Vagina (tissue), 2 donors: ENCODE results near the gene TVP23C. TPM values are rescaled to one million over a fixed set of nuclear protein-coding genes. Genes with fewer than 3 reads are reported as not detected.

Experiments
- DNase-seq, 2 donors: peaks; one replicate each; pipeline ENCODE4 v3.0.0-alpha.2; 2017; ENCODE audit errors: extremely low spot score in 2 of 2
- H3K27ac ChIP-seq: fragments of 200-600 bp; sonication (generic); one replicate; pipeline ENCODE4 v1.5.1; 2019
- H3K27me3 ChIP-seq: fragments of 200-600 bp; sonication (generic); one replicate; pipeline ENCODE4 v1.5.1; 2019
- H3K36me3 ChIP-seq, 2 donors: fragments of 200-600 bp; sonication (generic); one replicate each; pipeline ENCODE4 v1.5.1; 2017 to 2019
- H3K4me1 ChIP-seq: fragments of 200-600 bp; sonication (generic); one replicate; pipeline ENCODE4 v1.5.1; 2019
- H3K4me3 ChIP-seq, 2 donors: fragments of 200-600 bp; sonication (generic); 1 replicate in 1 of 2; 2 replicates in 1 of 2; pipeline ENCODE4 v1.5.1; 2016 to 2019
- H3K9me3 ChIP-seq: fragments of 200-600 bp; sonication (generic); one replicate; pipeline ENCODE4 v1.5.1; 2019
- POLR2A ChIP-seq, 2 donors: fragments of 450-650 bp; IDR thresholded peaks; one replicate each; pipeline ENCODE4 v1.6.1; 2017; ENCODE audit warnings: antibody characterized with exemption in 2 of 2, mild to moderate bottlenecking in 2 of 2, moderate library complexity in 2 of 2
- POLR2AphosphoS5 ChIP-seq, 2 donors: sonication (generic); formaldehyde crosslinking; IDR thresholded peaks; one replicate each; pipeline ENCODE4 v1.9.0; 2017; ENCODE audit warnings: antibody characterized with exemption in 2 of 2, mild to moderate bottlenecking in 2 of 2, low read depth in 1 of 2; ENCODE audit not compliant: insufficient read depth in 1 of 2
- intact Hi-C: fragments of 100-400 bp; cut with DNase I; formaldehyde crosslinking; loops from one replicate; pipeline ENCODE4 v1.15.1; 2023
- total RNA-seq: library from RNA; depleted of rRNA; stranded (reverse); fragments of >200 nt; gene quantifications from one replicate; pipeline ENCODE4 v1.2.3, GENCODE V29; 2016
- TF ChIP-seq, protein P1 (sequence below), 3 experiments: fragments of 450-650 bp in 2 of 3; fragments of 200-600 bp in 1 of 3; sonication (generic) in 1 of 3; IDR thresholded peaks; one replicate each; pipeline ENCODE4 v1.5.1; 2017 to 2019; ENCODE audit warnings: antibody characterized with exemption in 3 of 3, mild to moderate bottlenecking in 2 of 3, moderate library complexity in 2 of 3

Gene TVP23C
- total RNA-seq, 1 donor from 2014 or later, result 30.2 TPM

DNA sequence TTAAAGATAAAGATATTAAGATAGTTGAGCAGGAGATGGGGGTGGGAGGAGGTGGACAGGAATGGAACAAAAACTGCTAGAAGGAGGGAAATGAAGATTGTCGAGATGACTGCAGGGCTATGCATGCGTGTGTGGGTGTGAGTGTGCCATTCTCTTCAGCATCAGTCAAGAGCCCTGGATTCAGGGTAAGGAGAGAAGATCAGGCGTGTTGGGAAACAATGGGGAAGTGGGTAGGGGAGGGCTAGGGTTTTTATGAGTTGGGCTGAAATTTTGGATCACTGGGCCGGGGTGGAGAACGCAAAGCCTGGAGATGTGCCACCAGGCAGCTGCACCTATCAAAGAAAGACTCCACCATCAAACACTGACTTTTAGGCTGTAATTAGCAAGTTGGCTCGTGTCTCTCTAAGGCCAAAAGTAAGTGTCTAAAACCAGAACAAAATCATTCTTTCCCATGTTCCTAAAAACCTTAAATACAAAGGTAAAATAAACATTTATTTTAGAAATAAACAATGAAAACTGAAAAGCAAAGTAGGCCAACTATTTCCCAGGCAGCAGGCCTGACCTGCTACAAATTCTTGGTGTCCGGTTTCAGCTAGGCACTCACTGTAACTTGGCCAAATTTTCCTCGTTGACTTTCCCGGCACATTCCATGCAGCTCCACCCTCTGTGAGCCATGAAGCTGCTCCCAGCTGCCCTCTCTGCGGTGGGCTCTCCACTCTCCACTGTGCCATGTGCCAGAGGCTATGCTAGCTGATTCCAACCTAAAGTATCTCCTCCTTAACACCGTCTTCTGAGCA lies 100.1 kb downstream of the TVP23C start:
- peak; percentile 7 to 38 for TF ChIP-seq POLR2AphosphoS5 (IDR thresholded peaks at IDR 0.05; ENCODE audit: insufficient read depth in 1 of 2, low read depth in 1 of 2)
- no peak for TF ChIP-seq POLR2A (IDR thresholded peaks at IDR 0.05)
- no peaks in the 10 kb centered on the region for H3K36me3 ChIP-seq
- DNase-seq, result no peak
- H3K4me1 ChIP-seq, result peaks cover 28% of the 10 kb centered on the region
- H3K27ac ChIP-seq, result peak overlapping the region; percentile 56
- intact Hi-C loops, result no loop called here
- H3K27me3 ChIP-seq, result no peaks in the 10 kb centered on the region
- no peaks in the 10 kb centered on the region for H3K9me3 ChIP-seq
- no peak overlapping the region for H3K4me3 ChIP-seq

DNA sequence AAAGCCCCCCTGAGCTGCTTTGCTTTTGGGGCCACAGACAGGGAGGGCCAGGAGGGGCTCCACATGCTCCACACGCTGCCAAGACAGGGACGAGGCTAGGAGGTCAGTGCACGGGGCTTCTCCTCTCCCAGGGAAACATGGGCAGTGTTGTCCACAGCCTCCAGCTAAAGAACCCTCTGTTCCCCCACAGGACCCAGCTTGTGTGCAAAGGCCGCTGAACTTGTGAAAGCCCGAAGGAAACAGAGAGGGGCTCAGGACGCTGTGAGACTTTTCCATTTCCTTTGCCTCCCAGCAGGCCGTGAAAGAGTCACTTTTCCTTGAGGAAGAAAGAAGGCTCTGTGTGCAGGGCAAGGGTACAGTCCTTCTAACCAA lies 105.6 kb downstream of the TVP23C start:
- DNase-seq, result no peak
- H3K27ac ChIP-seq, result peak overlapping the region; percentile 83
- intact Hi-C loops, result loop anchor here (5.0 kb wide), 2 partner anchors 45 to 195 kb away; no protein-coding TSS in a partner anchor
- TF ChIP-seq POLR2A (IDR thresholded peaks at IDR 0.05) (no peak), POLR2AphosphoS5 (IDR thresholded peaks at IDR 0.05; ENCODE audit: insufficient read depth in 1 of 2, low read depth in 1 of 2) (peak in 1 of 2 donors; percentile 0)
- peak overlapping the region in 1 of 2 donors; percentile 16 for H3K4me3 ChIP-seq
- H3K9me3 ChIP-seq, result no peaks in the 10 kb centered on the region
- peaks cover 49% of the 10 kb centered on the region for H3K4me1 ChIP-seq
- H3K27me3 ChIP-seq, result no peaks in the 10 kb centered on the region
- no peaks in the 10 kb centered on the region for H3K36me3 ChIP-seq

DNA sequence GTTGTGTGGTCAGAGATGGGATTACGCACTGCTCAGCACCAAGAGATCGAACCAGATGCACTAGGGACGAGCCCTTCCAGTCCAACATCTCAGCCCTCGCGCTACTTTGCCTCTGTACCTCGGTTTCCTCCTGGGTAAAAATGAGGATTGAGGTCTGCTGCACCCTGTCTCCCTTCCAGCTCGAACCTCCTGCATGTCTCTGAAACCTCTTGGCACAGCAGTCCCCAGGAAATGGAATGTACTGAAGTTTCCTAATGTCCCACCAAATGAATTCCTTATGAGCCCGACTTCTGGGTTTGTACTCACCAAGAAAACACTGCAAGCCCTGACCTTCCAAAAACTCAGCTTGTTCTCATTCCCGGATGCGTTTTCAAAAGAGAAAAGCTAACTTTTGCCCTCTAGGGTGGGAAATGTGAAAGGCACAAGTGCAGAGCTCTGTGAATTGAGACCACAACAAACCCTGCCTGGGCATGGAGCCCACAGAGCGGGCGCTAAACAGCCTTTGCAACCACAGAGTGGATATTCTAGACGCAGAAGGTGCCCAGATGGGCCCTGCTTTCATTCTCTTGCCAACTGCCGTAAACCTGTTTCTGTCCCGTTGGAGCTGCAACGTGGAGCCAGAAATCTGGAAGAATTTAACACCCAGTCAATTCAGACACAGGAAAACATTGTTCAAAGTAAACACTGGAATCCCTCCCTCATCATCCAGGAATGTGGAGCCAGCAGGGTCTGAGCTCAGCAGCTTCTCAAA lies 106.1 kb downstream of the TVP23C start:
- no peaks in the 10 kb centered on the region for H3K9me3 ChIP-seq
- peak overlapping the region; percentile 83 for H3K27ac ChIP-seq
- intact Hi-C loops, result loop anchor here (5.0 kb wide), 2 partner anchors 45 to 195 kb away; no protein-coding TSS in a partner anchor
- H3K4me3 ChIP-seq, result peak overlapping the region in 1 of 2 donors; percentile 16
- H3K4me1 ChIP-seq, result peaks cover 46% of the 10 kb centered on the region
- no peak for DNase-seq
- H3K27me3 ChIP-seq, result no peaks in the 10 kb centered on the region
- no peaks in the 10 kb centered on the region for H3K36me3 ChIP-seq
- TF ChIP-seq POLR2A (IDR thresholded peaks at IDR 0.05), result no peak
- peak; percentile 70 to 83 for TF ChIP-seq POLR2AphosphoS5 (IDR thresholded peaks at IDR 0.05; ENCODE audit: insufficient read depth in 1 of 2, low read depth in 1 of 2)
- TF ChIP-seq, protein P1, sequence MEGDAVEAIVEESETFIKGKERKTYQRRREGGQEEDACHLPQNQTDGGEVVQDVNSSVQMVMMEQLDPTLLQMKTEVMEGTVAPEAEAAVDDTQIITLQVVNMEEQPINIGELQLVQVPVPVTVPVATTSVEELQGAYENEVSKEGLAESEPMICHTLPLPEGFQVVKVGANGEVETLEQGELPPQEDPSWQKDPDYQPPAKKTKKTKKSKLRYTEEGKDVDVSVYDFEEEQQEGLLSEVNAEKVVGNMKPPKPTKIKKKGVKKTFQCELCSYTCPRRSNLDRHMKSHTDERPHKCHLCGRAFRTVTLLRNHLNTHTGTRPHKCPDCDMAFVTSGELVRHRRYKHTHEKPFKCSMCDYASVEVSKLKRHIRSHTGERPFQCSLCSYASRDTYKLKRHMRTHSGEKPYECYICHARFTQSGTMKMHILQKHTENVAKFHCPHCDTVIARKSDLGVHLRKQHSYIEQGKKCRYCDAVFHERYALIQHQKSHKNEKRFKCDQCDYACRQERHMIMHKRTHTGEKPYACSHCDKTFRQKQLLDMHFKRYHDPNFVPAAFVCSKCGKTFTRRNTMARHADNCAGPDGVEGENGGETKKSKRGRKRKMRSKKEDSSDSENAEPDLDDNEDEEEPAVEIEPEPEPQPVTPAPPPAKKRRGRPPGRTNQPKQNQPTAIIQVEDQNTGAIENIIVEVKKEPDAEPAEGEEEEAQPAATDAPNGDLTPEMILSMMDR (IDR thresholded peaks at IDR 0.05), result no peak

DNA sequence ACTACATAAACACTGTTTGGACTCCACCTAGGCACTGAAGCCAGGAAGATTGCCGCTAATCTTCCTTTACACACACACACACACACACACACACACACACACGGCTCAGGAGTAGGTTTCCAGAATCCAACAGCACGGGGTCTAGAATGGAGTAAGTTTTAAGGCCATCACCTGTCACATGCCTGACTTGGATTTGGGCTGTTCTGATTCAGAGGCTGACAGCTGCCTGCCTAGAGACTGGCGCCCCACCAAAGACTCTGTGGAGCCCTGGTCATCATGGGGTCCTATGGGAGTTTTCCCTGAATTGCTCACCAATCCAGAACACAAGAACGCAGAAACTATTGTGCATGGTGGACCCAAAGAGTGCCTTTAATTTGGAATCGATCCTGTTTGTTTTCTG lies 106.8 kb downstream of the TVP23C start:
- Histone ChIP-seq H3K9me3 (no peaks in the 10 kb centered on the region), H3K36me3 (no peaks in the 10 kb centered on the region), H3K27me3 (no peaks in the 10 kb centered on the region), H3K4me1 (peaks cover 46% of the 10 kb centered on the region), H3K27ac (peak overlapping the region; percentile 83), H3K4me3 (no peak overlapping the region)
- TF ChIP-seq, protein P1 (IDR thresholded peaks at IDR 0.05), result no peak
- TF ChIP-seq POLR2AphosphoS5 (IDR thresholded peaks at IDR 0.05; ENCODE audit: insufficient read depth in 1 of 2, low read depth in 1 of 2) (no peak), POLR2A (IDR thresholded peaks at IDR 0.05) (no peak)
- intact Hi-C loops, result loop anchor here (5.0 kb wide), 2 partner anchors 46 to 194 kb away; no protein-coding TSS in a partner anchor
- no peak for DNase-seq

DNA sequence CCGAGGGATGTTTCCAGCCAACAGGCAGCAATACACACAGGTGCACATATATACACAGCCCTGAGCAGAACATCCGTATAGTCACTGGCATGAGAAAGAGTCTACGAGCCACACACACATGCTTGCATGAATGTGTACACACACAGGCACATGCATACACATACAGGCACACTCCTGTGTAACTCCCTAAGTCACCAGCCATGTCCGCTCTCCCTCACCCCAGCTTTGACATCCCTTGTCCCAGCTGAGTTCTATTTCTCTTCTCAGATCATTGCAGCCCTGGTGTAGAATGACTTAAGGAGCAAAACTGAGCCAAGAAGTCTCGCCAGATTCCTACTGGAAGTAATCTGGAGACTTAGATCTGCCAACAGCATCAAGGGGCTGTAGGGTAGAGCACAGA lies 108.9 kb downstream of the TVP23C start:
- DNase-seq, result no peak
- Histone ChIP-seq H3K4me3 (no peak overlapping the region), H3K27ac (peak overlapping the region; percentile 3), H3K9me3 (no peaks in the 10 kb centered on the region), H3K4me1 (peaks cover 46% of the 10 kb centered on the region), H3K36me3 (no peaks in the 10 kb centered on the region), H3K27me3 (no peaks in the 10 kb centered on the region)
- no peak for TF ChIP-seq POLR2A (IDR thresholded peaks at IDR 0.05)
- TF ChIP-seq POLR2AphosphoS5 (IDR thresholded peaks at IDR 0.05; ENCODE audit: insufficient read depth in 1 of 2, low read depth in 1 of 2), result no peak
- TF ChIP-seq, protein P1 (IDR thresholded peaks at IDR 0.05), result no peak
- intact Hi-C loops, result no loop called here
